ENCODE measurements around the gene TLE1.

The TLE1 gene

DNA sequence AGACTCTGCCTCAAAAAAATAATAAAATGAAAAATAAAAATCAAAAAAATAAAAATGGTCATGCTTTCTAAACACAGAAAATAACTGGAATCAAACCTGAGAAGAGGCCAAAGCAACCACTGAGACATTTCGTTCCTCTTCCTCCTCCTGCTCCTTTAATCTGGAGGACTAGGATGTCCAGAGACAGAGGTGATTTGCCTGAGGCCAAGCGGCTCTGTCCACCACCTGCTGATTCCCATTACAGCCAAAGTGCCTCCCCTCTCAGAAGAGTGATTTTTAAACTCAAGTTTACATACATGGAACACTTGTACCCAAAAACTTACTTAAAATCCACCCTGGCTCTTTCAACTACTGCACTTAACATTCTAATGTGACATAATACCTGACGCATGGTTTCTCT, 65.6 kb downstream of the TLE1 start:
- 65 to 66% methylated on average over 3 of the region's 3 CpGs for WGBS, 2 experiments
- H3K9me3 ChIP-seq (ENCODE audit: control insufficient read depth, low read length) = no peaks in the 10 kb centered on the region
- peaks cover 45% of the 10 kb centered on the region for H3K4me1 ChIP-seq (ENCODE audit: control insufficient read depth, insufficient read depth, low read length)
- H3K27me3 ChIP-seq (ENCODE audit: control insufficient read depth, insufficient read depth, low read length, poor library complexity, severe bottlenecking) = no peaks in the 10 kb centered on the region
- no peak overlapping the region for H3K27ac ChIP-seq (ENCODE audit: insufficient read depth, low read depth, low read length, poor library complexity, severe bottlenecking)
- peaks cover 8% of the 10 kb centered on the region for H3K36me3 ChIP-seq (ENCODE audit: control insufficient read depth, insufficient read depth, low read length)
- no peak overlapping the region for H3K4me3 ChIP-seq (ENCODE audit: insufficient read depth, low read depth, low read length)

DNA sequence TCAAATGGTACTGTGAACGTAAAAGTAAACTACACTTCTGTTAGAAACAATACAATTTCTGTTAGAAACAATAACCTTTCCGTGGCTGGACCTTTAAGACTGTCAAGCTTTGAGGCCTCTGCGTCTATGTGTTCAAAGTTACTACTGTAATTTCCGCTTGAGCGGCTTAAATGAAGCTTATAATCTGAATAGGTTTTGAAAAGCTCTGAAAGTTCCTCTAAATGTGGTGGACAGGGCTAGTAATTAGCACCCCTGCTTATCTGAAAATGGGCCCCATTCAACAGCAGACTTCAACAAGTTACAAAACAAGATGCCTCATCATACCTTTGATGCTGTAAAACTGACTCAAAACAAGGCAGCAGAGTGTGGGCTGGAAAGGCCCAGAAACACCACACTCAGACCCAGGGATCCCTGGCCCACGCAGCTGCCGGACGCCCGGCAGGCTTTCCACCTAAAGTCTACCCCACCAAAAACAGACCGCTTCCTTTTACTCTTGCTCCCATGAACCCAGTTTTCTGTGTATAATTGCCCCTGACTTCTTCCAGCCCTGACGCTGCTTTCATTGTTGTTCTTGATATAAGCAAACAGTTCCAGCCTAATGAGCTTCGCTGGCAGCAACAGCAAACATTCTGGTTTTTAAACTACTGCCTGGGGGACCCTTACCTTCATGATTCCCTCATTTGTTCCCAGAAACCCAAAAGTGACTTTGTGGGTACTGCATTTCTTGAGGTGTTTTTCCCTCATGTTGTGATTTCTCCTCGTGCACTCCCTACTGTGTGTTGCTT, 66.7 kb downstream of the TLE1 start:
- H3K27me3 ChIP-seq (ENCODE audit: control insufficient read depth, insufficient read depth, low read length, poor library complexity, severe bottlenecking) = no peaks in the 10 kb centered on the region
- no peaks in the 10 kb centered on the region for H3K9me3 ChIP-seq (ENCODE audit: control insufficient read depth, low read length)
- H3K4me1 ChIP-seq (ENCODE audit: control insufficient read depth, insufficient read depth, low read length) = peaks cover 45% of the 10 kb centered on the region
- H3K27ac ChIP-seq (ENCODE audit: insufficient read depth, low read depth, low read length, poor library complexity, severe bottlenecking) = no peak overlapping the region
- peaks cover 8% of the 10 kb centered on the region for H3K36me3 ChIP-seq (ENCODE audit: control insufficient read depth, insufficient read depth, low read length)
- 79 to 81% methylated on average over 12 to 13 of the region's 13 CpGs for WGBS, 2 experiments
- no peak overlapping the region for H3K4me3 ChIP-seq (ENCODE audit: insufficient read depth, low read depth, low read length)

DNA sequence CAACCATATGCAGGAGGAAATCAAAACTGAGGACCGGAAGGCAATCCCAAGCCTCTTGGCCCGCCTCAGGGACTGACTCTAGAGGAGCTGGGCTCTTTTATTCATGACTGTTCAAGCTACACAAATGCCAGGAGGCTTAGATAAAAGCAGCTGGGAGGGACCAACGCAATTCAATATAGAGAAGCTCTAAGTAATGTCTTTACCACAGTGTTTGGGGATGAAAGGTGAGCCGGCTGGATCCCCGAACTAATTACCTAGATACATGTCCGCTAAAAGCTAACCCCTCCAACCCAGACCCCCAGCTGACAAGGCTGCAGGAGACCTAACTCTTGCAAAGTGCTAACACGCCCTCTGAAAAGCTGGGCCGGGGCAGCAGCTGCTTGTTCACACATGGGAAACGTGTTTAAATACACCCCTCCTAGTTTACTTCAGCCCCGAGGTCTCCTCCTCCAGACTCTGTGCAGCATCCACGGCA, 67.5 kb downstream of the TLE1 start:
- H3K27ac ChIP-seq (ENCODE audit: insufficient read depth, low read depth, low read length, poor library complexity, severe bottlenecking) = peak overlapping the region; percentile 74

DNA sequence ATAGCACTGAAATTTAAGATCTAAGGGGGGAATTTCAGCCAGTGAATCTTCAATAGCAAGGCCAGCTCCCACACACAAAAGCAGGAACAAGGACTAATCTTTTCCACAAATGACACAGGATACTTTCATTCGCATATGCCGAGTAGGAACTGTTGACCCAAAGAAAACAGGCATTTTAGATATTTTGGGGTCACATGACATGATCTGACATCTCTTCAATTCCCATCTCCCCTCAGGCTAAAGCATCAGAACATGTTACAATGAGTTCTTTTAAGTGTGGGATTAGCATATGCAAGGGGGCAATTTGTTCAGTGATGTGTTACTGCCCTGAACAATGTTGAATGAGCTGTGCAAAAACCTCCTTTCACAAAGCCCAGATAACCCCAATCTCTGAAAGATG, 68.2 kb downstream of the TLE1 start:
- WGBS, 2 experiments = 61 to 66% methylated on average over 2 of the region's 2 CpGs
- H3K9me3 ChIP-seq (ENCODE audit: control insufficient read depth, low read length) = no peaks in the 10 kb centered on the region
- peaks cover 9% of the 10 kb centered on the region for H3K36me3 ChIP-seq (ENCODE audit: control insufficient read depth, insufficient read depth, low read length)
- peak overlapping the region; percentile 74 for H3K27ac ChIP-seq (ENCODE audit: insufficient read depth, low read depth, low read length, poor library complexity, severe bottlenecking)
- peaks cover 39% of the 10 kb centered on the region for H3K4me1 ChIP-seq (ENCODE audit: control insufficient read depth, insufficient read depth, low read length)
- no peak overlapping the region for H3K4me3 ChIP-seq (ENCODE audit: insufficient read depth, low read depth, low read length)
- no peaks in the 10 kb centered on the region for H3K27me3 ChIP-seq (ENCODE audit: control insufficient read depth, insufficient read depth, low read length, poor library complexity, severe bottlenecking)

More for the DNA sequence above, 67.5 kb downstream of the TLE1 start:
- Histone ChIP-seq H3K36me3 (ENCODE audit: control insufficient read depth, insufficient read depth, low read length) (peaks cover 8% of the 10 kb centered on the region), H3K4me3 (ENCODE audit: insufficient read depth, low read depth, low read length) (no peak overlapping the region), H3K27me3 (ENCODE audit: control insufficient read depth, insufficient read depth, low read length, poor library complexity, severe bottlenecking) (no peaks in the 10 kb centered on the region), H3K9me3 (ENCODE audit: control insufficient read depth, low read length) (no peaks in the 10 kb centered on the region), H3K4me1 (ENCODE audit: control insufficient read depth, insufficient read depth, low read length) (peaks cover 45% of the 10 kb centered on the region)
- 2 to 3% methylated on average over 11 of the region's 11 CpGs for WGBS, 2 experiments

DNA sequence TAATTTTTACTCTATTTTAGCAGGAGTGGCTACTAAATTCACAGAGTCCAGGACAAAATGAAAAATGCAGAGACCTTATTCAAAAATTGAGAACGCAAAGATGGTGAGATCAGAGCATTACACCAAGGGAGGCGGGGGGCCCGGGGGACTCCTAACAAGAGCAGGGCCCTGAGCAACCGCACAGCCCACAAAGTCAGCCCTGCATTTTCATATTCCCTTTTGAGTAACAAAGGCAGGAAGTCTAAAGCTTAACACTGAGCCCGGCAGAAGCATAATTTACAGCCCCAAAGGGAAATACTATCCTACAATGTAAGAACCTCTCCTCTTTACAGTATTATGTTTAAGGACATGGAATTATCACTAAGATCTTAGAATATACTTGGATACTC, 69.4 kb downstream of the TLE1 start:
- no peaks in the 10 kb centered on the region for H3K9me3 ChIP-seq (ENCODE audit: control insufficient read depth, low read length)
- 94% methylated on average over 5 of the region's 5 CpGs for WGBS, 2 experiments
- H3K4me3 ChIP-seq (ENCODE audit: insufficient read depth, low read depth, low read length) = no peak overlapping the region
- no peak overlapping the region for H3K27ac ChIP-seq (ENCODE audit: insufficient read depth, low read depth, low read length, poor library complexity, severe bottlenecking)
- peaks cover 14% of the 10 kb centered on the region for H3K36me3 ChIP-seq (ENCODE audit: control insufficient read depth, insufficient read depth, low read length)
- H3K27me3 ChIP-seq (ENCODE audit: control insufficient read depth, insufficient read depth, low read length, poor library complexity, severe bottlenecking) = no peaks in the 10 kb centered on the region
- H3K4me1 ChIP-seq (ENCODE audit: control insufficient read depth, insufficient read depth, low read length) = peaks cover 39% of the 10 kb centered on the region

DNA sequence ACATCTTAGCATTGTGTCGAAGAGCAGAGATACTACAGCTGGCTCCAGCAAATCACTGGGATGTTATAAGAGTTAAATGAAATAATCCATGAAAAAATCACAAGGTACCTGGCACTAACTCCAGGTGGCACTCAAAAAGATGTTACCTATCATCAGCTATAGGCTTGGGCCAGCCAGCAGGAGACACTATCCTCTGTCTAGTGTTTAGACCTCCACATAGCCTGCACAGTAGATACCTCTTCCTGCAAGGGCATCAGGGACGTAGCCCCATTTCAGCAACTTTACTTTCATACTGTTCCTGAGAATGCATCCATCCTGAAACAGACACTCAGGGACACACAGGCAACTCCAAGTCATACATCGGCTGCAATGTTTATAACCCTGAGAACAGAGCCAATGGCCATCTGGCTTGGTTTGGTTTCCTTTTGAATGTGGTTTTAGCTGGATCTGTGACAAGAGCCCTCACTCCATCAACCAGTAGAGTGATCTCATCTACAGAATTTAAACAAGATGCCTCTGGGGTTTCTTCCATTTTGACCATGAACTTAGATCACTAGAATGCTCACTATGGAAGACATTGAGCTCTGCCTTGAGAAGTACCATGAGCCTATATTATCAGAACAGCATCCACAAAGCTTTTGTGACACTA, 69.9 kb downstream of the TLE1 start:
- no peaks in the 10 kb centered on the region for H3K27me3 ChIP-seq (ENCODE audit: control insufficient read depth, insufficient read depth, low read length, poor library complexity, severe bottlenecking)
- H3K9me3 ChIP-seq (ENCODE audit: control insufficient read depth, low read length) = no peaks in the 10 kb centered on the region
- H3K36me3 ChIP-seq (ENCODE audit: control insufficient read depth, insufficient read depth, low read length) = peaks cover 14% of the 10 kb centered on the region
- H3K27ac ChIP-seq (ENCODE audit: insufficient read depth, low read depth, low read length, poor library complexity, severe bottlenecking) = no peak overlapping the region
- H3K4me1 ChIP-seq (ENCODE audit: control insufficient read depth, insufficient read depth, low read length) = peaks cover 39% of the 10 kb centered on the region
- 90 to 93% methylated on average over 3 of the region's 3 CpGs for WGBS, 2 experiments
- no peak overlapping the region for H3K4me3 ChIP-seq (ENCODE audit: insufficient read depth, low read depth, low read length)

DNA sequence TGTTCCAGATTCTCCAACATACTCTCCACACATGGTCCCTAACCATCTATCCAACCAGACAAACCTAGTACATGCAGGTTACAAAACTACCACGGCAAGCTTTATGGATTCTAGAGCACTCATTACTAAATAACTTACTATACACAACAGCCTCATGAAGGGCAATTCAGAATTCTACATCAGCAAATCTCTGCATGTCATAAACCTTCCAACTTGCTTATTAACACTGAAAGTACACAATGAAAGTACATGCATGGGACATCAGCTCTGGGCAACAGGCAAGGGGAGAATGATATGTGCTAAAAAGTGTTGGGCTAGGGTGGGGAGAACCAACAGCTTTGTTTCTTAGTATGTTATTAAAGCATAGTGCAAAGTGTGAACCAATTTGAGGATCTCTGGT, 70.4 kb downstream of the TLE1 start:
- Histone ChIP-seq H3K4me1 (ENCODE audit: control insufficient read depth, insufficient read depth, low read length) (peaks cover 33% of the 10 kb centered on the region), H3K27me3 (ENCODE audit: control insufficient read depth, insufficient read depth, low read length, poor library complexity, severe bottlenecking) (no peaks in the 10 kb centered on the region), H3K4me3 (ENCODE audit: insufficient read depth, low read depth, low read length) (no peak overlapping the region), H3K9me3 (ENCODE audit: control insufficient read depth, low read length) (no peaks in the 10 kb centered on the region), H3K36me3 (ENCODE audit: control insufficient read depth, insufficient read depth, low read length) (peaks cover 14% of the 10 kb centered on the region), H3K27ac (ENCODE audit: insufficient read depth, low read depth, low read length, poor library complexity, severe bottlenecking) (no peak overlapping the region)
- 90 to 99% methylated on average over 1 of the region's 1 CpG for WGBS, 2 experiments

DNA sequence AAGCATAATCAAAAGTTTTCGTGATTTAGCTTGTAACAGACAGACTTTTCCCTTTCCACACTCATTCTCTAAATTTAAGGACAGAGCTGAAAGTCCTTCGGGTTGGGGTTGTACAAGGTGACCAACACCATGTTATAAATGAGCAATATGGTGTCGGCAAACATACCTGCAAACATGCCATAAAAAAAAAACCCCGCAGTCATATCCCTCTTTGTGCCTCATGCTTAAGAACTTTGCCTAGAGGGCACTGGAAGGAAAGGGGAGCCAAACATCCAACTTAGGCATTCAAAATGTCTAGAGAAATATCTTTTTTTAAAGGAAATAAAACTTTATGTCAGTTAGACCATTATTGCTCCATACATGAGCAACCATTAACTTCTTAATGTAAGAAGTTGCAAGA, 73.2 kb downstream of the TLE1 start:
- H3K27ac ChIP-seq (ENCODE audit: insufficient read depth, low read depth, low read length, poor library complexity, severe bottlenecking) = no peak overlapping the region
- H3K4me1 ChIP-seq (ENCODE audit: control insufficient read depth, insufficient read depth, low read length) = peaks cover 10% of the 10 kb centered on the region
- no peak overlapping the region for H3K4me3 ChIP-seq (ENCODE audit: insufficient read depth, low read depth, low read length)
- WGBS, 2 experiments = 93 to 96% methylated on average over 4 of the region's 4 CpGs
- no peaks in the 10 kb centered on the region for H3K9me3 ChIP-seq (ENCODE audit: control insufficient read depth, low read length)
- H3K36me3 ChIP-seq (ENCODE audit: control insufficient read depth, insufficient read depth, low read length) = peaks cover 29% of the 10 kb centered on the region
- no peaks in the 10 kb centered on the region for H3K27me3 ChIP-seq (ENCODE audit: control insufficient read depth, insufficient read depth, low read length, poor library complexity, severe bottlenecking)

DNA sequence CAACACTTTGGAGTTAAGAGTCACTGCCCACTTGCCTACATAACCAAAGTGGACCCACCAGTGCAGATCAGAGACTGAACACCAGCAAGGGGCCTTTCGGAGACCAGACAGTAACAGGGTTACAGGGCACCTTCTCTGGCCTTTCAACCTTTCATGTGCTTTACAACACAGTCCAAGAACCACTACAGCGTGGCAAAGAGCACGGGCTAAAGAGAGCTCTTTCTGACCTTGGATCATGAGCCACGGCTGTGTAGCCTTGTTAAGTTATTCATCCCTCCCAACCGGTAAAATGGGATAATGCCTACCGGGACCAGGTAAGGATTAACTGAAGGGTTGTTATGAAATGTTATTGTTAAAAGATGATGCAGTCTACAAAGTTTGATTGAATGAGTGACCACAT, 75.0 kb downstream of the TLE1 start:
- H3K9me3 ChIP-seq (ENCODE audit: control insufficient read depth, low read length) = no peaks in the 10 kb centered on the region
- WGBS, 2 experiments = 97 to 99% methylated on average over 6 of the region's 6 CpGs
- H3K4me3 ChIP-seq (ENCODE audit: insufficient read depth, low read depth, low read length) = no peak overlapping the region
- peaks cover 12% of the 10 kb centered on the region for H3K4me1 ChIP-seq (ENCODE audit: control insufficient read depth, insufficient read depth, low read length)
- H3K36me3 ChIP-seq (ENCODE audit: control insufficient read depth, insufficient read depth, low read length) = peaks cover 31% of the 10 kb centered on the region
- H3K27ac ChIP-seq (ENCODE audit: insufficient read depth, low read depth, low read length, poor library complexity, severe bottlenecking) = no peak overlapping the region
- H3K27me3 ChIP-seq (ENCODE audit: control insufficient read depth, insufficient read depth, low read length, poor library complexity, severe bottlenecking) = no peaks in the 10 kb centered on the region

DNA sequence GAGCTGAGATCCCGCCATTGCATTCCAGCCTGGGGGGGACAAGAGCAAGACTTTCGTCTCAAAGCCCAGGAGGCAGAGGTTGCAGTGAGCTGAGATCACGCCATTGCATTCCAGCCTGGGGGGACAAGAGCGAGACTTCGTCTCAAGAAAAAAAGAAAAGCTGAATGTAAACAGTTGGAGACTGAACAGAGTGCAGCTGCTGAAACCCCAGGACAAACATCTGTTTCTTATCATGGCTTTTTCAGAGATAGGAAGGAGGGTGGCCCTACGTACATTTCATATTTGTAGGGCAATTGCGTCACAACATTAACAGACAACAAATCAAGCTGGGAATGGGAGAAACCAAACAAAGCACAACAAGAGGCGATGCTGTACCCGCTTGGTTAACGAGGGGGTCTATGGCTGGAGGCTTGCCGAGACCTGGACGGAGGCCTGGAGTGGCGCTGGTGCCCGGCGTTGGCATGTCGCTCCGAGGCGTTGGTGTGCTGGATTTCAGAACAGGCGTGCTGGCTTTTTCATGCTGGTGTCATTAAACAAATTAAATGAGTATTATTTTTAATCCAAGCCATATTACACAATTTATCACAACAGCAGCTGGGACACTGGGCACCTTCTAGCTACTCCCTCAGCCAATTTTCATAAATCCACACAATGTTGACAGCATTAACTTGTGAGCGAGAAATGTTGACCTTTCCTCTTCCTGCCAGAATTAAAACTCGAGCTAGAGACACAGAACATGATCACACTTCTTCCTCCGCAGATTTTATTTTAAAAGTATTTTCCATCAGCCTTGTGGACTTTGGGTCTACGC, 76.1 kb downstream of the TLE1 start:
- 92 to 93% methylated on average over 23 of the region's 23 CpGs for WGBS, 2 experiments
- peaks cover 12% of the 10 kb centered on the region for H3K4me1 ChIP-seq (ENCODE audit: control insufficient read depth, insufficient read depth, low read length)
- H3K27me3 ChIP-seq (ENCODE audit: control insufficient read depth, insufficient read depth, low read length, poor library complexity, severe bottlenecking) = no peaks in the 10 kb centered on the region
- H3K9me3 ChIP-seq (ENCODE audit: control insufficient read depth, low read length) = no peaks in the 10 kb centered on the region
- no peak overlapping the region for H3K4me3 ChIP-seq (ENCODE audit: insufficient read depth, low read depth, low read length)
- H3K36me3 ChIP-seq (ENCODE audit: control insufficient read depth, insufficient read depth, low read length) = peaks cover 33% of the 10 kb centered on the region
- no peak overlapping the region for H3K27ac ChIP-seq (ENCODE audit: insufficient read depth, low read depth, low read length, poor library complexity, severe bottlenecking)
